ENCODE data around the gene EHBP1.
"Not testable (repeated sequence)": the region's sequence is repeated elsewhere in the genome, so short reads cannot be mapped to it uniquely, and the experiment has no call there.

The EHBP1 gene

GRCh38 chr2:63019686-63020085 lies 314.2 kb downstream of the EHBP1 start:
- not testable (repeated sequence) for DNase-seq (ENCODE audit: low spot score)

- DNase-seq (ENCODE audit: low spot score), result peak; percentile 47
Measured at GRCh38 chr2:63023444-63023843, 317.9 kb downstream of the EHBP1 start.

- DNase-seq (ENCODE audit: low spot score), result no peak
Measured at GRCh38 chr2:63027220-63027619, 321.7 kb downstream of the EHBP1 start.

- peak; percentile 32 for DNase-seq (ENCODE audit: low spot score)
Measured at GRCh38 chr2:63029058-63029457, 323.5 kb downstream of the EHBP1 start.

- no peak for DNase-seq (ENCODE audit: low spot score)
Measured at GRCh38 chr2:63034526-63034925, 329.0 kb downstream of the EHBP1 start.

- no peak for DNase-seq (ENCODE audit: low spot score)
Measured at GRCh38 chr2:63035169-63035568, 329.7 kb downstream of the EHBP1 start.

GRCh38 chr2:63035660-63036059 lies 330.1 kb downstream of the EHBP1 start:
- DNase-seq (ENCODE audit: low spot score), result no peak

- no peak for DNase-seq (ENCODE audit: low spot score)
Measured at GRCh38 chr2:63038034-63038433, 332.5 kb downstream of the EHBP1 start.

- no peak for DNase-seq (ENCODE audit: low spot score)
Measured at GRCh38 chr2:63040586-63040985, 335.1 kb downstream of the EHBP1 start.

- no peak for DNase-seq (ENCODE audit: low spot score)
Measured at GRCh38 chr2:63041592-63041991, 336.1 kb downstream of the EHBP1 start.

- DNase-seq (ENCODE audit: low spot score), result no peak
Measured at GRCh38 chr2:63044362-63045327, 339.1 kb downstream of the EHBP1 start.

- DNase-seq (ENCODE audit: low spot score), result no peak
Measured at GRCh38 chr2:63046552-63046951, 341.0 kb downstream of the EHBP1 start.

GRCh38 chr2:63046961-63047320 lies 341.4 kb downstream of the EHBP1 start:
- DNase-seq (ENCODE audit: low spot score), result no peak

- no peak for DNase-seq (ENCODE audit: low spot score)
Measured at GRCh38 chr2:63047321-63048279, 342.1 kb downstream of the EHBP1 start.

- DNase-seq (ENCODE audit: low spot score), result no peak
Measured at GRCh38 chr2:63048367-63049171, 343.1 kb downstream of the EHBP1 start.

- no peak for DNase-seq (ENCODE audit: low spot score)
Measured at GRCh38 chr2:63049211-63049969, 343.9 kb downstream of the EHBP1 start.

GRCh38 chr2:63049970-63050333 lies 344.4 kb downstream of the EHBP1 start:
- no peak for DNase-seq (ENCODE audit: low spot score)

- DNase-seq (ENCODE audit: low spot score), result peak; percentile 87
Measured at GRCh38 chr2:63050334-63051041, 345.0 kb downstream of the EHBP1 start, which contains the start of gene OTX1. Gene OTX1, plus strand, starts transcription at chr2:63050830. Its CDS starts 2,161 bp downstream, at chr2:63052991.

GRCh38 chr2:63051042-63051794 lies 345.7 kb downstream of the EHBP1 start:
- DNase-seq (ENCODE audit: low spot score), result peak; percentile 34

Measured in RKO (cell line).